Dermis blood vessel endothelial cell (primary cell): ENCODE measurements around the gene UFM1. TPM values are rescaled to one million over a fixed set of nuclear protein-coding genes. Genes with fewer than 3 reads are reported as not detected.
"Not testable (repeated sequence)": the region's sequence is repeated elsewhere in the genome, so short reads cannot be mapped to it uniquely, and the experiment has no call there.

Source experiments
- DNase-seq: peaks from one replicate; pipeline ENCODE4 v3.0.0; 2010
- total RNA-seq: library from RNA; depleted of rRNA; stranded (reverse); fragments of >200 nt; gene quantifications from 2 replicates; pipeline ENCODE4 v1.2.3, GENCODE V29; 2014

Gene UFM1
- total RNA-seq, 1 donor from 2014 or later: 55.0 TPM

DNA sequence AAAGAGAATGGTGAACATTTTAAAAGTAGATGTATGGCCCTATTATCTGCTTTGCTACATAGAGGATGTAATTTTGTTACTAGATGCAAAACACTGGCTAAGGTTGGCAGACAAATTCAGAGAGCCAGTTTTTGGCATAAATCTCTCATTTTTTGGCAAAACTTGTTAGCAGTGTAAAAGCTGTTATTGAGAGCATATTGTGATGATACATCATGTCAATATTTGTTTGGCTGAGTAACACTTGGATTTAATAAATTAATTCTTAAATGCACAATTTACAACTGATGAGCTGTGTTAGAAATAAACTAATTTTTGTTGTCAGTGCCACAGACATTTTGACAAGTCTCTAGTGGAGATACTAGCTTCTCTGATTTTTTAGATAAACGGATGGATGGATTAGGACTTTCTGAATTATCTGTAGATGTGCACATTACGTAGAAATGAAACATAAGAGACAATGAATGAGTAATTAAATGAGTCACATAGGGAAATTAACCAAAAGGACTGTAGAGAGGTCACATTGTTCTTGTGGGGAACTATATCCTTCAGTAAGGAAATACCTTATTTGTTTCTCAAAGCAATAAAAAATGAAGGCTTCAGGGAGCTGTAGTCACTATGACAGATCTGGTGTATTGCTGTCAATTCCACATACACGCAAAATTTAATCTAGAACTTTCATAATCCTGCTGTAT lies 17.4 kb downstream of the UFM1 start:
- DNase-seq: peak; percentile 35

GRCh38 chr13:38369058-38369457 lies 19.4 kb downstream of the UFM1 start:
- DNase-seq: no peak

DNA sequence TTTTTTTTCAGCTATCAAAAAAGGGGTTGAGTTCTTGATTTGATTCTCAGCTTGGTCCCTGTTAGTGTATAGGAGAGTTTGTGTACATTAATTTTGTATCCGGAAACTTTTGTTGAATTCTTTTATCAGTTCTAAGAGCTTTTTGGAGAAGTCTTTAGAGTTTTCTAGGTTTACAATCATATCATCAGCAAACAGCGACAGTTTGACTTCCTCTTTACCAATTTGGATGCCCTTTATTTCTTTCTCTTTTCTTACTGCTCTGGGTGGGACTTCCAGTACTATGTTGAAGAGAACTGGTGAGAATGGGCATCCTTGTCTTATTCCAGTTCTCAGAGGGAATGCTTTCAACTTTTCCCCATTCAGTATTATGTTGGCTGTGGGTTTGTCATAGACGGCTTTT lies 20.4 kb downstream of the UFM1 start:
- DNase-seq: not testable (repeated sequence)

DNA sequence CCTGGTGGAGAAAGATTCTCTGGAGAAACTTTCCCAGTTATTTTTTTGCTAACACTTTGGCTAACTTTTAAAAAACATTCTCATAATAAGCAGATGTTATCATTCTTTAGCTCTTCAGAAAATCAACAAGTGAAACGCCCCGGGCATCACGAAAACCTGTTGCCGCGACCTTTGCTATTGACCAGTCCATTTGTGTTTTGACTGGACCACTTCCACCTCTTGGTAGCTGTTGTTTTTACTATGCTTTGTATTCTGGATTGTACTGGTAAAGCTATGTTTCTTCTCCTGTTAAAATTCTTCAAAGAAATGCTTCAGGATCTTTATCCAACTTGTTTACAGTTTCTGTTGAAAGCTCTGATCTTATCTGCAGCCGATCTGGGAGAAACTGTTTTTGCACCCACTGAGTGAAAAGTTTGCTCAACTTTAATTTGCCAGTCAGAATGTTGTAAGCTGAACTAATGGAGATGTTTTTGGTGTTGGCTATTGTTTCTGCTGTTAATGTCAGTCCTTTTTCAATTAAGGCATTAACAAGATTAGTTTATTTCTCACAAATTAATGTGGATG lies 23.3 kb downstream of the UFM1 start:
- DNase-seq: no peak

- DNase-seq: no peak
Measured at GRCh38 chr13:38376546-38376945, 26.9 kb downstream of the UFM1 start.

DNA sequence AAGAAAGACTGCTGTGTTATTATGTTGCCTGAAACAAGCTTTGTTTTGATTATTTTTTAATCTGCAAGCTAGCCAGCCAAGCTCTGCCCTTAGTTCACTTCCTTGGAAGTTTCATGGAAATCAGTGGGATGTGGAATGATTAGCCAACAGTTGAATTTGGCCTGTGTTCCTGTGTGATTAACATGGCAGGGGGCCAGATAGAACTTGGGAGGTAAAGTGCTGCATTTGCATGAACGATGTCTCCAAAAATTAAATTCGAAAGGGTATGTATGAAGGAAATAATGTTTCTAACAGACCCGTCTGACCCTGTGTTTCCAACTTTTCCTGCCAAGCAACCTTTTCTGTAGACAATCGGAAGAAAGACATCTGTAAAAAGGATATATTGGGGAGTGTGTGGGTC lies 32.2 kb downstream of the UFM1 start:
- DNase-seq: no peak

DNA sequence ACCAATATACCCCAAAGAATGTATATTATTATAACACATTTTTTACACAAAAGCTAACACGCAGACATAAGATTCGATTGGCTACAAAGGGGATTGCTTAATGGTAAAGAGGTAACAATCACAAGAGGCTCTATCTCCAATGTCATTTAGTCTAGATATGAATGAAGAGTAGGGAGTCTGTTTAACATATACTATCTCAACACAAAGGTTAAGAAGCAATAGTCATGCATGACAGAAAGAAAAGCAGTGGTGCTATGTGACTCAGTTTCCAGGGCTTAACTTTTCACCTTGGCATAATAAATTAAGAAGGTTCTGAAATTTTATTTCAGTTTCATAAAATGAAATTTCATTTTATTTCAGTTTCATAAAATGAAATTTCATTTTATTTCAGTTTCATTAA lies 33.3 kb downstream of the UFM1 start:
- DNase-seq: no peak

DNA sequence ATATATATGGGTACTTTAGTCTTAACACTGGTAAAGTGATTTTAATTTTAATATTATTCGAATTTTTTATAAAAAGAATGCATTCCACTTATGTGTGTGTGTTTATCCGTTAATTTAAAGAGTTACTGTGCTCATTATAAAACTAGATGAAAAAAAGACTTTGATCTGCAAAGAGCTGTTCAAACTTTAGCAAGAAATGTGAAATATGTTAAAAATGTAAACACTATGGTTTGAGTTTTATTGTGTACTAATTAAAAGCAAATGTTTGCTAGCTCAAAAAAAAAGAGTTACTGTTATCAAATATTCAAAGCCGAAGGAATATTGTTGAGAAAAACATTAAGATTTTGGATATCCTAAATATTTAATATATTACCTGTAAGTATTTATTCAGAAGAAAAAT lies 34.5 kb downstream of the UFM1 start:
- DNase-seq: no peak

DNA sequence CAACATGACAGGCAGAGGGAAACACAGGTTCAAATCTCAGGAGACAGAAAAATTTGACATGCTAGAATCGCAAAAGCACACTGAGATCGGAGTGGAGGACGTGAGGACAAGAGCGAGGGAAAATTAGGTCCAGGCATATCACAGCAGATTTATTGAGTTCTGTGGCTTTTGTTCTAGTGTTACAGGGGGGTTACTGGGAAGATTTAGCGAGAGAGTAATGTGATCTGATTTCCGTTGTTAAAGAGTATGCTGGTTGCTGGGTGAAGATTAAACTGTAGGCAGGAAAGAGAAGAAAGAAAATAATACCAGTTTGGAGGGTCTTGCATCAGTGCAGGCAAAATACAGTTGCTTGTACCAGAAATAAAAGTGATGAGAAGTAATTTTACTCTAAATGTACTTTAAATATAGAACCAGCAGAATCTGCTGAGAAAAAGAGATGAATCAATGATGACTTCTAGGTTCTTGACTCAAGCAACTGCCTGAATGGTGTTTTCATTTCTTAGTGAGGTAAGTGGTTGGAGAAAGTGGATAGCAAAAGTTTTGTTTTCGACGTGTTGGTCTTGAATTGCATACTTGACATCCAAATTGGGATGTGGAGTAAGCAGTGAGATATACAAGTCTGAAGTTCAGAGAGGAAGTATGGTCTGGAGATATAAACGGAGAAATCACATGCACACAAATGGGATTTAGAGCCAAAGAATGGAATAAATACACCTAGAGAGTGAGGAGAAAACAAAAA lies 35.7 kb downstream of the UFM1 start:
- DNase-seq: no peak

DNA sequence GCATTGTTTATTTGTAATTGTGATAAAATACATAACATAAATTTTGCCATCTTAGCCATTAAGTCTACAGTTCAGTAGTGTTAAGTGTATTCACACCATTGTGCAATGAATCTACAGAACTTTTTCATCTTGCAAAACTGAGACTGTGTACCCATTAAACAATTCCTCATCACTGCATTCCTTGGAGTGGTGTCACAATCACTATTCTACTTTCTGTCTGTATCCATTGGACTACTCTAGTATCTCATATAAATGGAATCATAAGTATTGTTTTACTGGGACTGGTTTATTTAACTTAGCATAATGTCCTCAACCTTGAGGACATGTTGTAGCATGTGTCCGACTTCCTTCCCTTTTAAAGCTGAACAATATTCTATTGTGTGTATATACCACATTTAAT lies 36.8 kb downstream of the UFM1 start:
- no peak for DNase-seq

GRCh38 chr13:38391341-38391740 lies 41.7 kb downstream of the UFM1 start:
- DNase-seq: no peak

GRCh38 chr13:38394777-38395496 lies 45.3 kb downstream of the UFM1 start:
- no peak for DNase-seq

DNA sequence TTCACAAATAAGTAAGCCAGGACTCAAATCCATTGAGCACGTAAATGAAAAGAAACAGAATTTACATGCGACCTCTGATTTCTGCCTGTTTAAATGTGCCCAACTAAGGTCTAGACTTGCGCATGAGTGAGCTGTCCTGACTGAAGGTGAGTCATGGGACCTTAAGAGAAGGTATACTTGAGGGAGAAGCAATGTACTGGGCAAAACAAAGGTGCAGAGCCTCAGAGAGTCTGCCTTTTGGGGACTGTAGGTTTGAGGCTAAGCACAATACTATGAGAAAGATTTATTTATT lies 45.8 kb downstream of the UFM1 start:
- no peak for DNase-seq

GRCh38 chr13:38398711-38399493 lies 49.3 kb downstream of the UFM1 start:
- no peak for DNase-seq

DNA sequence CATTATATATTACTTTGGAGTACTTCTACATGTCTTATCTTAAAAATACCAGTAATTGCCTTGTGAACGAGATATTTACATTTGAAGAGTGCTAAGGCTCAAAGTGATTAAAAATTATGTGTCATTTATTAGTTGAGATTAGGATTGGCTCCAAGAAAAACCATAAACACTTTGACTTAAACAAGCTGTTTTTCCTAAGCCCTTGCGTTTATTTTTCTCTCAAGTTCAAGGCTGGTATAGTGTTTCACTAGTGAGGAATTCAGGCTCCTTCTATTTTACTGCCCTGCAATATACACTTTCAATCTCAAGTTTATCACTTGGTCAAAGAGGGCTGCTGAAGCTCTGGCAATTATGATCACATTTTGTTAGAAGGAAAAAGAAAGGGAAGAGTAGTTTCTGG lies 49.9 kb downstream of the UFM1 start:
- DNase-seq: no peak

DNA sequence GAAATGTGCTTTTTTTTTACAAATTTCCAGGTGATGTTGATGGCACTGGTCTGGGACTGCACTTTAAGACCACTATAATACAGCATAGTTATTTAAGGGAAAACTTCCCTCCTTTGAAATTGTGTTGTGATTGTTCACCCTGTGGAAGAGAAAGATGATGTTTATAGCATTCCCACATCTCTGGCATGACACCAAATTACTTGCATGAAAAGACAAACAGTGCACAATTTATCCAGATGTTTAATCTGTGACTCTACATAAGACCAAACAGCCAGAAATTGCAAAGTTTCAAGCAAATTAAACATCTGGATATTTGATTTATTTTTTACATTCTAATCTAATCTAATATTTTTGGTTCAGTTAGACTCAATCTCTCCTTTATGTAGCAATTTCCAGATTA lies 51.6 kb downstream of the UFM1 start:
- no peak for DNase-seq

DNA sequence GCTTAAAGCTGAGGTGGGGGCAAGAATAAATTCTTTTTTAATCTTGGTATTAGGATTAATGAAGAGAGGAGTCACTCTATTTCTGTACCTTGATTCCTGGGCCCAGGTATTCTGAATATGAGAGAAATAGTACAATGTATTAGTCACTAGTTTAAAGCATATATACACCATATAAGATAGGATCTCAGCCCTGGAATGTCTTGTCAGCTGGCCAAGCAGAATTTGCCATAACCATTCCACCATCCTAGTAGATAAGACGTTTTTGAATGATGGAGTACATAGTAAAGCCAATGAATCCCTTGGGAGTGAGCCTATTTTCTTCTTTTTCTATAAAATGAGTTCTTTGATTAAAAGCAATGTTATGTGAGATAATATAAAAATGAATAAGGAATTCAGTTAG lies 55.6 kb downstream of the UFM1 start:
- DNase-seq: no peak

DNA sequence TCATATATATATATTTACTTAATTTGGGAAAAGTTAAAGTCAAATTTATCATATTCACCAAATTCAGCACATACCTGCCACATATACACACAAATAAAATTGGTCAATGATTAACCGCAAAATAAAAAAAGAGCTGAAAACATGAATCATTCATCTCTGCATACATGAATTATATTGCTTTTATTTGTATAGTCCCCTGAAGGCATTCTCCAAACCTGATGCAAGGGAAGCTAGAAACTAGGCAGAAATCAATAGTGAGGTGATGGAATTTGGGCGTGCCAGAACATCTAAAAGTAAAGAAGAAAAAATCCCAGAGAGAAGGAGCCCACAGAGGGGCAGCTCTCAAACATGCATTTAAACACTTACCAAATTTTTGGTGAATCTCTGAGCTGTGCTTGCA lies 60.1 kb downstream of the UFM1 start:
- no peak for DNase-seq

GRCh38 chr13:38412266-38412665 lies 62.6 kb downstream of the UFM1 start:
- no peak for DNase-seq
